Measurements from ENCODE around the gene PEDS1. TPM values are rescaled to one million over a fixed set of nuclear protein-coding genes. Genes with fewer than 3 reads are reported as not detected.

The PEDS1 gene
- total and polyA plus RNA-seq, 3 donors from 2014 or later, result 39.3 to 45.5 (median 40.1) TPM

- no peak for TF ChIP-seq CTCF (IDR thresholded peaks at IDR 0.05)
- TF ChIP-seq POLR2A (IDR thresholded peaks at IDR 0.05), result no peak
- DNase-seq, result peak; percentile 39
- Histone ChIP-seq H3K4me3 (peak overlapping the region; percentile 82), H3K27me3 (no peaks in the 10 kb centered on the region), H3K4me1 (peaks cover 19% of the 10 kb centered on the region), H3K27ac (peak overlapping the region in 1 of 2 donors; percentile 87), H3K9me3 (no peaks in the 10 kb centered on the region), H3K36me3 (ENCODE audit: low read depth, missing control alignments) (no peaks in the 10 kb centered on the region)
- intact Hi-C loops (cut with DNase I; ENCODE audit: low total_unique reads), result no loop called here
- WGBS, 2 donors, result 0% methylated on average over 1 to 18 of the region's 18 CpGs
Measured at GRCh38 chr20:50153153-50153499, 397 bp downstream of the PEDS1 start.

- Histone ChIP-seq H3K36me3 (ENCODE audit: low read depth, missing control alignments) (no peaks in the 10 kb centered on the region), H3K27ac (no peak overlapping the region), H3K4me3 (peak overlapping the region; percentile 82), H3K9me3 (no peaks in the 10 kb centered on the region), H3K27me3 (no peaks in the 10 kb centered on the region), H3K4me1 (peaks cover 19% of the 10 kb centered on the region)
- TF ChIP-seq POLR2A (IDR thresholded peaks at IDR 0.05) (no peak), CTCF (IDR thresholded peaks at IDR 0.05) (no peak)
- 17 to 21% methylated on average over 3 to 4 of the region's 4 CpGs for WGBS, 2 donors
- intact Hi-C loops (cut with DNase I; ENCODE audit: low total_unique reads), result no loop called here
- DNase-seq, result no peak
Measured at GRCh38 chr20:50152394-50153152, 950 bp downstream of the PEDS1 start.

- WGBS, 2 donors, result 77 to 84% methylated on average over 10 of the region's 10 CpGs
- DNase-seq, result no peak
- TF ChIP-seq POLR2A (IDR thresholded peaks at IDR 0.05) (no peak), CTCF (IDR thresholded peaks at IDR 0.05) (no peak)
- Histone ChIP-seq H3K27ac (no peak overlapping the region), H3K4me3 (no peak overlapping the region), H3K4me1 (peaks cover 19% of the 10 kb centered on the region), H3K9me3 (no peaks in the 10 kb centered on the region), H3K36me3 (ENCODE audit: low read depth, missing control alignments) (no peaks in the 10 kb centered on the region), H3K27me3 (no peaks in the 10 kb centered on the region)
- intact Hi-C loops (cut with DNase I; ENCODE audit: low total_unique reads), result no loop called here
Measured at GRCh38 chr20:50151034-50151743, 2.3 kb downstream of the PEDS1 start.

- no peak for DNase-seq
- Histone ChIP-seq H3K9me3 (no peaks in the 10 kb centered on the region), H3K27me3 (no peaks in the 10 kb centered on the region), H3K36me3 (ENCODE audit: low read depth, missing control alignments) (no peaks in the 10 kb centered on the region), H3K4me1 (peaks cover 19% of the 10 kb centered on the region), H3K4me3 (no peak overlapping the region), H3K27ac (no peak overlapping the region)
- intact Hi-C loops (cut with DNase I; ENCODE audit: low total_unique reads), result no loop called here
- TF ChIP-seq CTCF (IDR thresholded peaks at IDR 0.05) (no peak), POLR2A (IDR thresholded peaks at IDR 0.05) (no peak)
- 77 to 78% methylated on average over 13 to 16 of the region's 16 CpGs for WGBS, 2 donors
Measured at GRCh38 chr20:50149481-50150254, 3.9 kb downstream of the PEDS1 start.

Data from testis (tissue), 3 donors.